Posterior vena cava (tissue), 2 donors: ENCODE results near the gene AP1G1. TPM values are rescaled to one million over a fixed set of nuclear protein-coding genes. Genes with fewer than 3 reads are reported as not detected.

Experiments used
- DNase-seq: peaks from one replicate; pipeline ENCODE4 v3.0.0-alpha.2; 2020; ENCODE audit warnings: low spot score
- intact Hi-C, 2 donors: fragments of 100-400 bp; cut with DNase I; formaldehyde crosslinking; loops; one replicate each; pipeline versions ENCODE4 v1.14.1 to v1.14.2; 2022 to 2023
- total RNA-seq, 2 donors: library from RNA; stranded (reverse); fragmentation: NEBNext Ultra II Directional; extraction: Animal tissue kit (Norgen Biotek cat#: 25700); gene quantifications; one replicate each; pipeline ENCODE4 v1.2.1, GENCODE V29; 2021
- donor health status: DM: yes; HTN: yes; CAD: no.
- donor health status: DM: yes; HTN: yes; CAD: no.

The AP1G1 gene
- total RNA-seq, 2 donors from 2014 or later = 61.8 to 67.3 TPM

DNA sequence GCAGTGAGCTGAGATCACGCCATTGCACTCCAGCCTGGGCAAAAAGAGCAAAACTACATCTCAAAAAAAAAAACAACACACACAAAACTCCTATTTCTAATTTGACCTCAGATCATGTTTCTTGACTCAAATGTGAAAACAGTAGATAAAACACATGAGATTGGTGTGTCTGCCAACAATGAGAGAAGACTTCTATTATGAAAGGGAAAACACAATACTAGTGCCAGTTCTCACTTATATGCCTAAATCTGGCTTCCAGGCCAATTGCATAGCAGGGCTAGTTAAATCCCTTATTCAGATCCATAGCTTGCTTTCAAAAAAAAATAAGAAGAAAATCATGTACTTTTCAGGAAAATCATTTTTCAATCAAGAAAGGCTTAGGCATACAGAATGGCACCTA, 39.4 kb downstream of the AP1G1 start:
- intact Hi-C loops = no loop called here
- no peak for DNase-seq

DNA sequence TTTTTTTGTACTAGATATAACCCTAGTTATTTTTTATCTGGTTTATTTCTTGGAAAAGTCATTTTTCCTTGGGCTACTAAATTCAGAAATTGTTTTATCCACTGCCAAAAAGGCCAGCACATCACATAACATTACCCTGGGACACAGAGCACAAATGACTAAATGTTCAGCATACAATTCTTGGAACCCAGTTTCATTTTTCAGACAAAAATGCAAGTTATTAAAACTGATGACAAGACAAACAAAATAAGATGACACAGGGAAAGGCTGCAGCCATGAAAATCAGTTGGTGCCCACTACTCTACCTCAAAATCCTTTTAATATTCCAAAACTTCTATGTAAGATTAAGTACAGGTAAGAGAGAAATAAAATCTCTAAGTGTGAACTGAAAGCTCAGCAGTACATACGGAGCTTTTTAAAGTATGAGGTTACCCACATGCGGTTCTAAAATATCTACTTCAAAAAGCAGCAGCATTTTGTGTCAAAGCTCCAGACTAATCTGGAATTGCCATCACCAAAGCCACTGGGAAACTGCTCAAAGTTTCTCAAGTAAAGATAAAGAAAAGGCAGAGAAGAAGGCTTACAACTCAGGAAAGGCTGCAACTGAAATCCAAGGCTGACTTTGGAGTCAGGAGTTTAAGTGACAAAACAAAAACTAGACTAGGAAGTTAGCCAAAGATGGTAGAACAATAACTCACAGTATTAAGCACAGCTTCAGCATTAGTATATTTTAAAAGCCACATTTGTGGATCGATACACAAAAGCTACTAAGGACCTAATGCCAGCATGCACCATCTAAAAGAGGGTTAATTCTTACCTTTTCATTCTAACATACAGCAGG, 41.4 kb downstream of the AP1G1 start:
- intact Hi-C loops = no loop called here
- DNase-seq = no peak

DNA sequence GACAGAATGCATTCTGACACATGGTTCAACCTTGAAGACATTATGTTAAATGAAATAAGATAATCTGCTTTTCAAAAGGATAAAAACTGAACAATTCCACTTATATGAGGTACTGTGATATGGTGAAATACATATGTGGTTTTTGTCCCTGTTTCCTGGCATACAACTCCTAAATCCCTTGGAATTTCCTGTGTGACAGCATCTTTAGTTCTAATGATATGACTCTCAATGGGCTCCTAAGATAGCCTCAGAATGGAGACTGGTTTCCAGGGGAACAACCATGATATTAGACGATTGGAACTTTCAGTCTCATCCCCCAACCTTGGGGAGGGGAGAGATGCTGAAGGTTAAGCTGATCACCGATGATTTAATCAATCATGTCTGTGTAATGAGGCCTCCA, 46.4 kb downstream of the AP1G1 start:
- intact Hi-C loops = no loop called here
- no peak for DNase-seq

DNA sequence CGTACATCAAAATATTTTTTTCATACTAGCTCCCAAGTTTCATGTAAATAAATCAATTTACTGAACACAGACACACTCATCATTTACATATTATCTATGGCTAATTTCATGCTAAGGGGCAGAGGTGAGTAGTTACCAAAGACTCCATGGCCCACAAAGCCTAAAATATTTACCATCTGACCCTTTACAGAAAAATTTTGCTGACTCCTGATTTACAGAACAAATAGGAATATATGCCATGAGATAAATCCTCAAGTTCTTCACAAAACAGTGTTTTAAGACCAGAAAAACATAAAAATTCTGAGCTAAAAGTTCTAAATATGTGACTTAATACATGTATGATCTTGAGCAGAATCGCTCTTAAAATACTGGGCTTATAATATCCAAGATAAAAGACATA, 47.5 kb downstream of the AP1G1 start:
- DNase-seq = no peak

DNA sequence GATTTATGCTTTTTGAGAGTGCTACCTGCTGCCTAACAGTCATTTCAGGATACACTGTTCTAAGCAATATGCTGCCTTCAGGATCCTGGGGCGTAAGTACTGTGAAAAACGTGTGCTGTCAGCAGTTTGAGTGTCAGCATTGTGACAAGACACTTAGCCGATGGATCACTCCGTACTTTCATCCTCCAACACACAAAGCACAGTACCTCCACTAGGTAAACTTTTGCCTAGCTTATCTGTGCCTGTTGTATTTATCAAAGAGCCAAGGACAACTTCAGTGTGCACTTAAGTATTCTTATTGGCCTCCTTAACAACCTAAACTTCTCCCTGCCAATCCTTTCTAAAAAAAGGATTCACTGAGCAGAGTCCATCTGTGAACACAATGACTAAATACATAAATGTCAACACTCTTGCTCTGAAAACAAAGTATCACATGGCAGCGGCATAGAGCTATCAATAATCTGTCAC, 50.3 kb downstream of the AP1G1 start:
- intact Hi-C loops = no loop called here

More for the DNA sequence above, 47.5 kb downstream of the AP1G1 start:
- intact Hi-C loops = no loop called here

DNA sequence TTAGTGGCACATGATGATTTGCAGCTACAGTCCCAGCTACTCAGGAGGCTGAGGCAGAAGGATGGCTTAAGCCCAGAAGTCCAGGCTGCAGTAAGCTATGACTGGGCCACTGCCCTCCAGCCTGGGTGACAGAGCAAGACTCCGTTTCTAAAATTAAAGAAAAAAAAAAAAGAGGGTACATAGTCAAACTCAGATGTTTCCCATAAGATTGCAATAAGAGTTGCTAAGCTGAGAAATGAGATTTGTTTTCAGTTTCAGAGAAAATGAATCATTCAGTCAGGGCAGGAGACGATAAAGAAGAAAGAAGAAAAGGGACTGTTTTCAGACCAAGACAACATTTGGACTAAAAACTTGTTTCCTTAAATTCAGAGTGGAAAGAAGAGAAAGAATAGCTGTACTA, 54.0 kb downstream of the AP1G1 start:
- DNase-seq = no peak
- intact Hi-C loops = no loop called here

More for the DNA sequence above, 50.3 kb downstream of the AP1G1 start:
- no peak for DNase-seq

DNA sequence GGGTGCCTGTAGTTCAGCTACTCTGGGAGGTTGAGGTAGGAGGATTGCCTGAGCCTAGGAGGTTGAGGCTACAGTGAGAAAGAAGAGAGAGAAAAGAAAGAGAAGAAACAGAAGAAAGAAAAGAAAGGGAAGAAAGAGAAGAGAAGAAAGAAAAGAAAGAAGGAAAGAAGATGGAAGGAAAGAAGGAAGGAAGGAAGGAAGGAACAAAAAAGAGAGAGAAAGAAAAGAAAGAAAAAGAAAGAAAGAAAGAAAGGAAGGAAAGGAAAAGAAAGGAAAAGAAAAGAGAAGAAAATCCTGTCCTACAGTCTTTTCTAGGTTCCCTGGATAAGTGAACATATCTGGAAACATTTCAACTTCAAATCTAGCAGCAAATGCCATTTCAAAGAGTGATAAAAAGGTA, 54.5 kb downstream of the AP1G1 start:
- no peak for DNase-seq
- intact Hi-C loops = no loop called here

DNA sequence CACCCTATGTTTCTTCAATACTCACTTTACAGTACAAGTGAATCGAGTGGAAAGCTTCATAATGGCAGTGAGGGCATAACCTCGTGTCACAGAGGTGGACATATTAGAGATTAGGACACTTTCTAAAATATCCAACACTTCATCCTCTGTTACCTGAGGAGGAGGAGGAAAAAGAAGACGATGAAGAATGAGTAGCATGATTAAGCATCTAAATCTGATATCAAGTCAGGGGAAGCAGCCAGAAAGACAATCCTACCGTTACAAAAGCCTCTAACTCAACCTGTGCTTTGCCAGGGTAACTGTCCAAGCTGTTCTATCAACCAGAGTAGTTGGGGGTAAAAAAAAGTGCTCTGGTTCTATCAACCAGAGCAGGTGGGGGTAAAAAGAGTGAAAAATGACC, 60.4 kb downstream of the AP1G1 start:
- DNase-seq = no peak
- intact Hi-C loops = no loop called here

DNA sequence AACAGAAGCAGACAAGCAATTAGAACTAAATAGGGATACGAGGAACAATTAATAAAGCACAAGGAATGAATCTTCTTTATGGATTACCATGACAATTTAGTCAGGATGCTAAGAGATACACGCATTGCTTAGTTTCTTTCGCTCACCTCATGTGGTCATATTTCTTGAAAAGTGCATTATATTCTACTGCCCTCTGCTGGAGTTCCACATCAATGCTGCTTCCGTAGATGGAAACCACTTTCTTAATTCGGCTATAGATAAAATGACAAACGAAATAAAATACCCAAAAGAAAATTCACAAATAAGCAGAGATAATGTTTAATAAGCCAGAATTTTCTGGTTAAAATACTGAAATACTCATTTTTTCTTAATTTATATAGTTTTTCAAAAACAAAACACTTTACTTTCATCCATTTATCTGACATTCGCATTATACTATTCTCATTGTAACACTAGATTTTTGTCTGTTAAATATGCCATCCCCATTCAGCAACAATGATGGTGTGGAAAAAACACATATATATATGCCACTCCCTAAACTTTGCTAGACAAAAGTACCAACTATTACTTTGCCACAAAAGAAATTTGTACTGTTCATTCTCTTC, 62.1 kb downstream of the AP1G1 start:
- intact Hi-C loops = no loop called here
- no peak for DNase-seq

DNA sequence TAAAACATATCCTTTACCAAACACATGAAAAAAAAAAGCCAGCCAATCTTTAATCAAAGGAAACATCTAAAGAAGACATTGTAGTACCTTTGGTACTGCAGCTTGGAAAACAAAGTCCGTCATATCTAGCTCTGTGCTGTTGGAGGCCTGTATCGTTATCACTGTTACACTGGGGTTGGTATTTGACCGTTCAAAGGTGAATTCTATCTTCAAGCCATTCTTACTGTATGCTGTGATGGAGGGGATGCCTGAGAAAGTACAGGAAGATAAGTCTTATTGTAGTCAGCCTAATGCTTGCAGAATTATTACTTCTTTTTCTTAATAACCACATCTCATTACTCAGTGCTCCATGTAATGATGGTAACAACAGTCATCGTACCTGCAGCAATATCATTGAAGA, 69.8 kb downstream of the AP1G1 start:
- no peak for DNase-seq
- intact Hi-C loops = loop anchor here in 1 of 2 donors (10.0 kb wide), 1 partner anchor 64 kb away; no protein-coding TSS in a partner anchor

DNA sequence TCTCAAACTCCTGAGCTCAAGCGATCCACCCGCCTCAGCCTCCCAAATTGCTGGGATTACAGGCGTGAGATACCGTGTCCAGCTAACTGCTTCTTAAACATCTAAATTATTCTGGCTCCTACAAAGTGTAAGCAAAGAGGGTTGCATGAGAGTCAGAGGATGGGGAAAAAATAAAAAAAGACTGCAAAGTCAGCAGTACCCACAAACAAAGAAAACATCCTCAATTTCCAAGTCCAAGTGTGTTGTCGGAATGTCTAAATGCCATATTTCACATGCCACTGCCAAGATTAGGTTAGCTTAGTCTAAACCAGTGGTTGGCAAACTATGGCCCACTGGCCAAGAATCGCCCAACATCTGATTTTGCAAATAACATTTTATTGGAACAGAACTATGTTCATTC, 71.1 kb downstream of the AP1G1 start:
- intact Hi-C loops = loop anchor here in 1 of 2 donors (10.0 kb wide), 1 partner anchor 63 kb away; no protein-coding TSS in a partner anchor

DNA sequence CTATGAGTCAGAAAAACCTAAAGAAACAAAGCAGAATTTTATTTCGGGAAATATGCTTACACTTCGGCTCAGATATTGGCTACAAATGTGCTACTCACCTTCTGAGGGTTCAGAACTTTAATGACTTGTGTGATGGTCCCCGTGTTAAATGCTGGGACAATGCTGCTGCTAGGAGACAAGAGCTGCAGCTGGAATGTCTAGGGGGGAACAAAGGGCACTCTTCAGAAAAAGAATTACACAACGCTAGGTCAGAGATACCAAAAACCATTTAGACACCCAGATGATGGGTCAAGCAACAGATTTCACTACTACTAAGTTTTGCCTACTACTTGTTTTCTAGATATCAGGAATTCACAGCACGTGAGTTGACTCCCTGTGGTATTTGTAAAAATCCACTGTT, 74.1 kb downstream of the AP1G1 start:
- no peak for DNase-seq
- intact Hi-C loops = loop anchor here in 1 of 2 donors (10.0 kb wide), 1 partner anchor 60 kb away; no protein-coding TSS in a partner anchor

More for the DNA sequence above, 71.1 kb downstream of the AP1G1 start:
- no peak for DNase-seq

DNA sequence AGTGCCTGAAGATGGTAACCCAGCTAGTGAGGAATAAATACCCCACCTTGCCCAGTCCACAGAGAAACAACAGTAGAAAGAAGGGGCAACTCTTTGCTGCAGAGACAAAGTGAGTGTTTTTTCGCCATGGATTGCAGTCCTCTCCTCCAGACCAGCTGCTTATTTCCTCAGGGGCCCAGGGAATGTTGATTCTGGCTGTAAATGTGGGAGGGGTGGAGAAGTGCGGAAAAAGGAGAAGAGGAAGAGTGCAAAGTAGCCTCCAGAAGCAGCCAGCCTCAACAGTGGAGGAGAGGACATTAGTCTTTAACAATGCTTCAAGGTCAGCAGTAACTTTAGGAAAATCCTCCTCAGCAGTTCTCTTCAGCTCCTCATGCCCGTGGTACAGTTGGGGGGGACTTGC, 76.0 kb downstream of the AP1G1 start:
- DNase-seq = no peak
- intact Hi-C loops = loop anchor here in 1 of 2 donors (10.0 kb wide), 1 partner anchor 58 kb away; no protein-coding TSS in a partner anchor

DNA sequence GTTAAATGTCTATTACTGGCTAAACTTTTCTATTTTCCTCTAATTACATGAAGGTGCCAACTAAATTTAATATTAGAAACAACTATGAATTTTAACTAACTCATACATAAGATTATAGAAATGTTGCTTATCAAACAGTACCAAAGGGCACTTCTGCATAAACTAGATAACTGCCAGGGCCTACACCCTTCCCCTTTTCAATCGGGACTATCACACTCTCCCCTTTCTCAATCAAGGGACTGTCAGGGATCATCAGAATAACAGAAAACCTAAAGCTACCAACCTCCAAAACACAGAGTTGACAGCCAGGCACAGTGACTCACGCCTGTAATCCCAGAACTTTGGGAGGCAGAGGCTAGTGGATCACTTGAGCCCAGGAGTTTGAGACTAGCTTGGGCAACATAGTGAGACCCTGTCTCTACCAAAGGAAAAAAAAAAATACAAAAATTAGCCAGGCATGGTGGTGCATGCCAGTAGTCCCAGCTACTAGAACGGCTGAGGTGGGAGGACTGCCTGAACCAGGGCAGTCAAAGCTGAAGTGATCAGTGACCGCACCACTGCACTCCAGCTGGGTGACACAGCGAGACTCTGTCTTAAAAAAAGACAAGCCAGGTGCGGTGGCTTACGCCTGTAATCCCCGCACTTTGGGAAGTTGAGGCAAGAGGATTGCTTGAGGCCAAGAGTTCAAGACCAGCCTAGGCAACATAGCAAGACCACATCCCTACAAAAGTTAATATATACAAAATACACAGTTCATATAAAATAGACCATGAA, 80.9 kb downstream of the AP1G1 start:
- no peak for DNase-seq
- intact Hi-C loops = no loop called here

DNA sequence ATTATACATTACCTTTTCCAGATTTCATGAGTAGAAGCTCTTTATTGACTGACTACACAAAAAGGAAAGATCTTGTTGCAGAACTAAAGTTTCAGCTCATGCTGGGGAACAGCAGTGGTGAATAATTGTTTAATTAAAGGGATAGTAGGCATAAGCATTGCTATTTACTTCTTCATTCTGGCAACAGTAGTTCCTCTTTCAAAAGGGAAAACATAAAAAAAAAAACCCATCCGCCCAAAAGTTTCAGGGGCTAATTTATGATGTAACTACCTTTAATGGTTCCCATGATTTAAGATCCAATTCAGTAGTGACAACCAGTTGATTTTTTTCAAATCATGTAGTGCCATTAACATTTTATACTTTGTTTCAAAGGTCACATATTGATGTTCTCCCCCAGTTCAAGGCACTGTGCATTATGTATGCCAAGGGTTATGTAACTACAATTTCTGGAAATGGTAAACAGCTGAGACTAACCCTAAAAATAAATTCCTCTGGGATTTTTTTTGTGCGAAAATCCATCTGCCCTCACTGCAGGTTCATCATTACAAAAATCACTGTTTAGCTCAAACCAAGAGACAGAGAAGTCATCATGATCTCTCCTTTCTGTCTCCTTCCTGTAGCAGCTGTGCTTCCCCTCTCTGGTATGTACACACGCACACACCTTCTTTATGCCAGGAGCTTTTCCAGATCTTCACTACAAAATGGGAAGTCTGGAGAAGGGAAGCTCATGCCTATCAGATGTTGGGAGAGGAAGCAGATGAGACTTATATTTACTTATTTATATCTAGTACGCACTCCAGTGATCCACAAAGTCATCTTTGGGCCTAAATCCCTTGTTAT, 81.9 kb downstream of the AP1G1 start:
- no peak for DNase-seq
- intact Hi-C loops = no loop called here

DNA sequence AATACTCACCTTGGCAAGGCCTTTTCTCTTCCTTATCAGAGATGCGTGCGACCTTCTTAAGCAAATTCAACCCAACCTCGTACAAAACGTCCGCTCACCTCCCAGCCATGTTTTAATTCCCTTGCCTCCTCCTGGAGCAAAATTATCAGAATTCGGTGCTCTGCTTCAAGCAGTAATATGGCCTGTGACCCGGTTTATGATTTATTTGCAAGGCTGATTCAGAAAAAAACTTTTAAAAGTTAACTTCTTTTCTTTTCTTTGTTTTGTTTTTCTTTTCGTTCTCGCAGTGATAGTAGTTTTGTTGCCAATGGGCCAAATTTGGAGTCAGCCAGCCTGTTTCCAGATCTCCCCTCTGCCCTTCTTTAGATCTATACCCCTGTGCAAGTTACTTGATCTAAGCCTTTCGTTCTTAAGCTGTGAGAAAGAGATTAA, 84.3 kb downstream of the AP1G1 start, which contains the start of gene PHLPP2:
TSS of gene PHLPP2 (minus strand) at position 382 of the 432 bp plus-strand sequence. CDS start 9,906 bp downstream, outside the sequence.
- no peak for DNase-seq
- intact Hi-C loops = no loop called here

DNA sequence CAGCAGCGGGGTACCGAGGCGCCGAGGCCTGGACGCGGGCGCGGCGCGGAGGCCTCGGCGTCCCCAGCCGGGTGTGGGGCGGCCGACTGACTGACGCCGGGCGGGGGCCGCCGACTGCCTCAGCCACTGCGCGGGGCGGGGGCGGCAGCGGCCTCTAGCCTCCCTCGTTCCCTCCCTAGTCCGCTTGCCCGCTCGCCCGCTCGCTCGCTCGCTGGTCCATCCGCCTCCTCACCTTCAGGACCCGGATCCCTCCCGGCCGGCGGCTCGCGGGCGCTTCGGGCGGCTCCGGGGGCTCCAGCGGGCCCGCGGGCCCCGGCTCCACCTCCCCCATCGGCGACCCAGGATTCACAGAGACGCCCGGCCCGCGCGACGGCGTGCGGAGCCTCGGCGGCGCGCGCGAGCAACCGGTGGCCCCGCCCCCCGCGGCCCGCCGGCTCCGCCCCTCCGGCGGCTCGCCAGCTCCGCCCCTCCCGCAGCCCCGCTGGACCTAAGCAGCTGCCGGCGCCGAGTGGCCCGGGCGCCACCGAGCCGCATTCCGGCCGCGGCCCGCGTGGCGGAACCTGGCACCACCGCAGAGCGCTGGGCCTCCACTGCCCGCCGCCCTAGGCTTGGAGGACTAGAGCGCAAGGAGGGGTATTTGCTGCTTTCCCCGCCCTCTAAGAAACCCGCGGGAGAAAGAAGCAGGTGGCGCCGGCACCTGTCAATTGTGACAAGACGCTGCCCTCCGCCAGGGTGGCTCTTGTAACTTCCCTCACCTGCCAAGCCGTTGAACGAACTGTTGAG, 84.9 kb downstream of the AP1G1 start:
- intact Hi-C loops = no loop called here
- DNase-seq = peak; percentile 91
